OCI-LY1 (cell line): ENCODE data around the gene CDH23.

ENCODE experiments used
- CTCF ChIP-seq: fragments of 200-600 bp; sonication (generic), shearing (Covaris generic); IDR thresholded peaks from 2 replicates; pipeline ENCODE4 v1.5.1; 2017; ENCODE audit warnings: mild to moderate bottlenecking, antibody characterized with exemption, low read length, moderate library complexity, mixed read lengths
- EZH2 ChIP-seq: fragments of 200-600 bp; sonication (generic), shearing (Covaris generic); IDR thresholded peaks from 2 replicates; pipeline ENCODE4 v1.8.0; 2017; ENCODE audit warnings: borderline replicate concordance, mixed run types, mild to moderate bottlenecking, antibody characterized with exemption, low read length, moderate library complexity, mixed read lengths

- no peak for TF ChIP-seq CTCF
- TF ChIP-seq EZH2 = no peak
Measured at GRCh38 chr10:71840958-71841335, 444.2 kb downstream of the CDH23 start.
